Hepatocyte (in vitro differentiated cells): ENCODE data around the gene COIL. TPM values are rescaled to one million over a fixed set of nuclear protein-coding genes. Genes with fewer than 3 reads are reported as not detected.

Experiments
- DNase-seq: peaks from one replicate; pipeline ENCODE4 v3.0.0-alpha.2; 2016; ENCODE audit warnings: low spot score
- H2AFZ ChIP-seq: fragments of 200-600 bp; sonication (generic); 2 replicates; pipeline ENCODE4 v1.6.0; 2016; ENCODE audit warnings: antibody characterized with exemption, mild to moderate bottlenecking
- H3K27ac ChIP-seq: fragments of 200-600 bp; sonication (generic); 2 replicates; pipeline ENCODE4 v1.5.1; 2016; ENCODE audit warnings: mild to moderate bottlenecking
- H3K27me3 ChIP-seq: fragments of 200-600 bp; sonication (generic); 2 replicates; pipeline ENCODE4 v1.6.1; 2016
- H3K36me3 ChIP-seq: fragments of 200-600 bp; sonication (generic); replicated peaks from 2 replicates; pipeline ENCODE4 v1.5.1; 2016; ENCODE audit warnings: low read depth; ENCODE audit not compliant: insufficient read depth
- H3K4me1 ChIP-seq: fragments of 200-600 bp; sonication (generic); 2 replicates; pipeline ENCODE4 v1.5.1; 2016; ENCODE audit warnings: mild to moderate bottlenecking, moderate library complexity; ENCODE audit not compliant: insufficient read depth
- H3K4me2 ChIP-seq: fragments of 200-600 bp; sonication (generic); 2 replicates; pipeline ENCODE4 v1.6.0; 2016
- H3K4me3 ChIP-seq: fragments of 200-600 bp; sonication (generic); 2 replicates; pipeline ENCODE4 v1.5.1; 2016; ENCODE audit warnings: mild to moderate bottlenecking
- H3K79me2 ChIP-seq: fragments of 200-600 bp; sonication (generic); 2 replicates; pipeline ENCODE4 v1.6.0; 2017; ENCODE audit warnings: mild to moderate bottlenecking
- H3K9me2 ChIP-seq: fragments of 200-600 bp; sonication (generic); replicated peaks from 2 replicates; pipeline ENCODE4 v1.6.0; 2017; ENCODE audit warnings: mild to moderate bottlenecking; ENCODE audit not compliant: insufficient read depth
- H3K9me3 ChIP-seq: fragments of 200-600 bp; sonication (generic); 2 replicates; pipeline ENCODE4 v1.5.1; 2016; ENCODE audit warnings: low read depth, mild to moderate bottlenecking
- H4K20me1 ChIP-seq: fragments of 200-600 bp; sonication (generic); 2 replicates; pipeline ENCODE4 v1.6.0; 2016; ENCODE audit warnings: mild to moderate bottlenecking; ENCODE audit not compliant: insufficient read depth, poor library complexity, severe bottlenecking
- EZH2 ChIP-seq: fragments of 200-600 bp; sonication (generic); IDR thresholded peaks from 2 replicates; pipeline ENCODE4 v1.6.1; 2016; ENCODE audit warnings: antibody characterized with exemption, mild to moderate bottlenecking, borderline replicate concordance
- EZH2phosphoT487 ChIP-seq: fragments of 200-600 bp; sonication (generic); IDR thresholded peaks from one replicate; pipeline ENCODE4 v1.6.1; 2018; ENCODE audit warnings: antibody characterized with exemption, mild to moderate bottlenecking, low read depth, moderate library complexity; ENCODE audit not compliant: unreplicated experiment, severe bottlenecking
- WGBS: methylation state at CpG from one replicate; pipeline ENCODE4 v1.1.6; 2016; ENCODE audit warnings: low lambda C conversion rate; ENCODE audit errors: missing lambda C conversion rate; 5-methylcytosine and 5-hydroxymethylcytosine counted together
- polyA plus RNA-seq: library from polyadenylated mRNA; unstranded; fragments of >200 nt; fragmentation: Nextera tagmentation; extraction: Ambion mirVana; gene quantifications from 2 replicates; pipeline ENCODE4 v1.2.1, GENCODE V29; 2016
- total RNA-seq: library from RNA; depleted of rRNA; stranded (reverse); fragments of >200 nt; gene quantifications from 2 replicates; pipeline ENCODE4 v1.2.3, GENCODE V29; 2014
- TF ChIP-seq, protein P1 (sequence below): fragments of 200-600 bp; sonication (generic); IDR thresholded peaks from 2 replicates; pipeline ENCODE4 v1.5.1; 2016; ENCODE audit warnings: antibody characterized with exemption, mild to moderate bottlenecking; ENCODE audit not compliant: poor library complexity

The COIL gene
- total and polyA plus RNA-seq, 2 experiments from 2014 or later: 12.9 to 21.0 TPM

DNA sequence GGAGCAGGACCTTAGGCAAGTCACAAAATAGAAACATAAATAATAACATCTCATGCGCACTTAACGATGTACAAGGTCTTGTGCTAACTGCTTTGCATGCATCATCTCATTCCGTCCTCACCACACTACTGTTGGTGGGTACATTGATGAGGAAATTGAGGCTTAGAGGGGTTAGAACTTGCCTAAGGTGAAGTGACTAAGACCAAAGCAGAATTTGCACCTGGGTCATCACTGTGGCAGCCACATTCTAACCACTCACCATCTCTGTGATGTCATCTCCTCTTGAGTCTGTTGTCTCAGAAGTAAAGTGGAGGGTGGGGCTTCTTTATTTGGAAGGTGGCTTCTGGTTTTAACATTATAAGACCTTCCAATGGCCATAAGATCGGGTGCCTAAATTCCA is 26.6 kb downstream of the COIL start:
- Histone ChIP-seq H3K4me1 (no peaks in the 10 kb centered on the region), H3K4me3 (no peak overlapping the region), H3K4me2 (no peak overlapping the region), H2AFZ (no peak overlapping the region), H3K27ac (no peak overlapping the region), H3K36me3 (peaks cover 8% of the 10 kb centered on the region), H3K79me2 (no peaks in the 10 kb centered on the region), H3K27me3 (no peaks in the 10 kb centered on the region), H3K9me3 (peaks cover 16% of the 10 kb centered on the region), H4K20me1 (no peaks in the 10 kb centered on the region), H3K9me2 (no peaks in the 10 kb centered on the region)
- TF ChIP-seq, protein P1, sequence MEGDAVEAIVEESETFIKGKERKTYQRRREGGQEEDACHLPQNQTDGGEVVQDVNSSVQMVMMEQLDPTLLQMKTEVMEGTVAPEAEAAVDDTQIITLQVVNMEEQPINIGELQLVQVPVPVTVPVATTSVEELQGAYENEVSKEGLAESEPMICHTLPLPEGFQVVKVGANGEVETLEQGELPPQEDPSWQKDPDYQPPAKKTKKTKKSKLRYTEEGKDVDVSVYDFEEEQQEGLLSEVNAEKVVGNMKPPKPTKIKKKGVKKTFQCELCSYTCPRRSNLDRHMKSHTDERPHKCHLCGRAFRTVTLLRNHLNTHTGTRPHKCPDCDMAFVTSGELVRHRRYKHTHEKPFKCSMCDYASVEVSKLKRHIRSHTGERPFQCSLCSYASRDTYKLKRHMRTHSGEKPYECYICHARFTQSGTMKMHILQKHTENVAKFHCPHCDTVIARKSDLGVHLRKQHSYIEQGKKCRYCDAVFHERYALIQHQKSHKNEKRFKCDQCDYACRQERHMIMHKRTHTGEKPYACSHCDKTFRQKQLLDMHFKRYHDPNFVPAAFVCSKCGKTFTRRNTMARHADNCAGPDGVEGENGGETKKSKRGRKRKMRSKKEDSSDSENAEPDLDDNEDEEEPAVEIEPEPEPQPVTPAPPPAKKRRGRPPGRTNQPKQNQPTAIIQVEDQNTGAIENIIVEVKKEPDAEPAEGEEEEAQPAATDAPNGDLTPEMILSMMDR: no peak
- TF ChIP-seq EZH2phosphoT487 (no peak), EZH2 (no peak)
- 100% methylated on average over 4 of the region's 4 CpGs for whole genome bisulfite sequencing
- no peak for DNase-seq

DNA sequence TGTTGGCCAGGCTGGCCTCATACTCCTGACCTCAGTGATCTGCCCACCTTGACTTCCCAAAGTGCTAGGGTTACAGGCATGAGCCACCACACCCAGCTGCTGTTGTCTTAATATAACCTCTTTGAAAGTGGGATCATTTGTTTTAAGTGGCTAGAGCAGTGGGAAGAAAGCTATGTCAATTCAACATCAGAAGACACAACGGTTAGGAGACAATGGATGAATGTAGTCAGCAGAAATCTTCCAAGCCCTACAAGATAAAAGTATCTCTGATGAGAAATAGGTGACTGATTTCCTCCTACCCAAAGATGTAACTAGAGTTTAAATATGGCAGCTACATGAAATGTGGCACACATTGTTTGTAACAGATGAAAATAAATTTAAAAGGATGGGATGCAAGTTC is 27.0 kb downstream of the COIL start:
- H3K4me3 ChIP-seq: no peak overlapping the region
- no peaks in the 10 kb centered on the region for H3K9me2 ChIP-seq
- H3K9me3 ChIP-seq: peaks cover 16% of the 10 kb centered on the region
- WGBS: 100% methylated on average over 1 of the region's 1 CpG
- TF ChIP-seq EZH2phosphoT487 (no peak), EZH2 (no peak)
- TF ChIP-seq, protein P1: no peak
- H3K36me3 ChIP-seq: peaks cover 8% of the 10 kb centered on the region
- H3K4me2 ChIP-seq: no peak overlapping the region
- H4K20me1 ChIP-seq: no peaks in the 10 kb centered on the region
- no peak overlapping the region for H3K27ac ChIP-seq
- DNase-seq: no peak
- no peaks in the 10 kb centered on the region for H3K4me1 ChIP-seq
- no peak overlapping the region for H2AFZ ChIP-seq
- no peaks in the 10 kb centered on the region for H3K27me3 ChIP-seq
- H3K79me2 ChIP-seq: no peaks in the 10 kb centered on the region

GRCh38 chr17:56933151-56933745 is 27.6 kb downstream of the COIL start:
- Histone ChIP-seq H2AFZ (no peak overlapping the region), H3K79me2 (no peaks in the 10 kb centered on the region), H3K27ac (no peak overlapping the region), H3K4me2 (no peak overlapping the region), H3K4me3 (no peak overlapping the region), H3K9me3 (peaks cover 16% of the 10 kb centered on the region), H3K36me3 (peaks cover 8% of the 10 kb centered on the region), H3K9me2 (no peaks in the 10 kb centered on the region), H3K27me3 (no peaks in the 10 kb centered on the region), H4K20me1 (no peaks in the 10 kb centered on the region), H3K4me1 (no peaks in the 10 kb centered on the region)
- no peak for TF ChIP-seq EZH2phosphoT487
- TF ChIP-seq EZH2: no peak
- TF ChIP-seq, protein P1: no peak
- no peak for DNase-seq
- WGBS: 100% methylated on average over 8 of the region's 8 CpGs
